ENCODE data around the gene CACNA1S. TPM values are rescaled to one million over a fixed set of nuclear protein-coding genes. Genes with fewer than 3 reads are reported as not detected.

The CACNA1S gene
- total and polyA plus RNA-seq, 2 of the 8 experiments (the other 6 are each of a cell fraction or from before 2014, with no cell fraction given), result 0.06 TPM; not detected in 1

GRCh38 chr1:201011616-201012015, 100.6 kb downstream of the CACNA1S start:
- H4K20me1 ChIP-seq (replicated peaks in 1 of 2; ENCODE audit: control insufficient read depth in 1 of 2, insufficient read depth in 2 of 2, low read length in 2 of 2), result peaks cover 6 to 8% of the 10 kb centered on the region in 2 experiments
- POLR2A ChIA-PET (ENCODE audit: partially characterized antibody), result interaction anchor here (0.8 to 2.4 kb wide), 3 partner anchors 11 to 121 kb away, joined by 3 to 8 read pairs (median 4); no protein-coding TSS in a partner anchor
- TF ChIP-seq KDM4A (IDR thresholded peaks at IDR 0.05; ENCODE audit: low read depth, low read length, severe bottlenecking) (no peak), EP300 (IDR thresholded peaks at IDR 0.05; ENCODE audit: borderline replicate concordance in 1 of 2, low read depth in 2 of 2, low read length in 2 of 2) (no peak), SP4 (IDR thresholded peaks at IDR 0.05; ENCODE audit: low read length) (no peak), SIN3A (conservative IDR thresholded peaks at IDR 0.05 in 1 of 2, IDR thresholded peaks at IDR 0.05 in 1 of 2; ENCODE audit: low read depth in 1 of 2, low read length in 2 of 2) (no peak), SIX5 (IDR thresholded peaks at IDR 0.05; ENCODE audit: low read depth, low read length) (no peak), CEBPB (IDR thresholded peaks at IDR 0.05; ENCODE audit: low read depth, low read length) (no peak), NANOG (IDR thresholded peaks at IDR 0.05; ENCODE audit: insufficient read depth, low read depth, low read length, poor library complexity, severe bottlenecking) (no peak), CREB1 (IDR thresholded peaks at IDR 0.05) (no peak), RNF2 (IDR thresholded peaks at IDR 0.05; ENCODE audit: borderline replicate concordance, low read depth, low read length, missing control alignments, poor library complexity, severe bottlenecking) (no peak), CHD2 (IDR thresholded peaks at IDR 0.05; ENCODE audit: low read length) (no peak), HDAC2 (IDR thresholded peaks at IDR 0.05; ENCODE audit: borderline replicate concordance in 1 of 2, low read depth in 2 of 2, low read length in 2 of 2) (no peak), TCF12 (IDR thresholded peaks at IDR 0.05; ENCODE audit: low read depth, low read length) (no peak), HDAC6 (IDR thresholded peaks at IDR 0.05; ENCODE audit: low read depth, low read length) (no peak)

More at GRCh38 chr1:201011616-201012015, 100.6 kb downstream of the CACNA1S start:
- H3K4me2 ChIP-seq (ENCODE audit: insufficient read depth in 1 of 2, low read depth in 2 of 2, low read length in 2 of 2), result no peak overlapping the region
- no peaks in the 10 kb centered on the region for H3K27me3 ChIP-seq (replicated peaks in 1 of 4; ENCODE audit: control insufficient read depth in 3 of 4, extremely low read depth in 1 of 4, insufficient read depth in 3 of 4, low read length in 3 of 4)
- H3K18ac ChIP-seq (ENCODE audit: extremely low read depth, low read length), result no peak overlapping the region
- H3K27ac ChIP-seq (ENCODE audit: low read depth, low read length), result no peak overlapping the region
- WGBS, 2 experiments (ENCODE audit: extremely low coverage in 1 of 2, insufficient coverage in 1 of 2, insufficient read length in 1 of 2, insufficient replicate concordance in 2 of 2, low coverage in 1 of 2, low lambda C conversion rate in 2 of 2, missing lambda C conversion rate in 1 of 2), result 94% methylated on average over 3 of the region's 3 CpGs; no CpG with 5 or more reads in 1 of the 2 experiments
- H3K4me1 ChIP-seq (replicated peaks in 1 of 4; ENCODE audit: control insufficient read depth in 3 of 4, insufficient read depth in 4 of 4, low read length in 3 of 4), result peaks cover 0 to 17% (median 11%) of the 10 kb centered on the region in 4 experiments; a peak in 6 of 7 replicates
- no peak overlapping the region for H2BK5ac ChIP-seq (ENCODE audit: low read depth, low read length)
- CTCF ChIA-PET (ENCODE audit: partially characterized antibody), result interaction anchor here (1.0 to 23.5 kb wide), 8 partner anchors 9 to 475 kb away, joined by 3 to 532 read pairs (median 19); no protein-coding TSS in a partner anchor
- H4K8ac ChIP-seq (ENCODE audit: extremely low read depth, insufficient read depth, low read length), result no peak overlapping the region
- peaks cover 0 to 6% of the 10 kb centered on the region in 2 experiments; a peak in 1 of 4 replicates for H3K79me2 ChIP-seq (ENCODE audit: control insufficient read depth in 1 of 2, insufficient read depth in 2 of 2, low read length in 2 of 2)
- H2AK5ac ChIP-seq (ENCODE audit: low read depth, low read length), result no peak overlapping the region
- 0 out of 8 replicates have a peak, but pooled peaks cover 0 to 3% (median 0%) of the 10 kb centered on the region in 4 experiments for H3K36me3 ChIP-seq (ENCODE audit: control insufficient read depth in 2 of 4, insufficient read depth in 4 of 4, low read length in 3 of 4)
- no peak overlapping the region for H3K4me3 ChIP-seq (ENCODE audit: extremely low read depth in 1 of 4, insufficient read depth in 2 of 4, low read depth in 3 of 4, low read length in 4 of 4)
- no peaks in the 10 kb centered on the region for H3K9me3 ChIP-seq (ENCODE audit: insufficient read depth in 2 of 2, low read depth in 1 of 2, low read length in 1 of 2)
- no peak overlapping the region for H2BK12ac ChIP-seq (ENCODE audit: low read depth, low read length)
- no peak overlapping the region for H2BK15ac ChIP-seq (ENCODE audit: low read length)
- peaks cover 10% of the 10 kb centered on the region; the same call in 1 of the 2 replicates for H3K23me2 ChIP-seq (ENCODE audit: low read depth, low read length)
- DNase-seq (ENCODE audit: low read depth in 1 of 2, low spot score in 2 of 2), result no peak
- no peak overlapping the region for H2AFZ ChIP-seq (ENCODE audit: low read length)
- no peak overlapping the region for H3K14ac ChIP-seq (ENCODE audit: insufficient read length)
- no peak overlapping the region for H2BK120ac ChIP-seq (replicated peaks; ENCODE audit: low read depth, low read length)
- H4K91ac ChIP-seq (replicated peaks; ENCODE audit: insufficient read length, low read length), result no peak overlapping the region
- no peak overlapping the region for H3K9ac ChIP-seq (replicated peaks in 1 of 4; ENCODE audit: extremely low read depth in 1 of 4, low read depth in 3 of 4, low read length in 3 of 4)
- peaks cover 10% of the 10 kb centered on the region for H3K79me1 ChIP-seq (ENCODE audit: low read depth, low read length)
- FAIRE-seq, result no peak
- no peak overlapping the region for H3K4ac ChIP-seq (replicated peaks; ENCODE audit: insufficient read length, low read depth, low read length)
- H2BK20ac ChIP-seq (ENCODE audit: low read length), result no peak overlapping the region
- no peak overlapping the region for H3K56ac ChIP-seq (replicated peaks; ENCODE audit: insufficient read length, low read depth, low read length)
- H4K5ac ChIP-seq (ENCODE audit: insufficient read length, low read depth, low read length), result no peak overlapping the region
- no peak overlapping the region for H3K23ac ChIP-seq (ENCODE audit: insufficient read length)

All from H1 (cell line).